ENCODE results near the gene DDX51.

DNA sequence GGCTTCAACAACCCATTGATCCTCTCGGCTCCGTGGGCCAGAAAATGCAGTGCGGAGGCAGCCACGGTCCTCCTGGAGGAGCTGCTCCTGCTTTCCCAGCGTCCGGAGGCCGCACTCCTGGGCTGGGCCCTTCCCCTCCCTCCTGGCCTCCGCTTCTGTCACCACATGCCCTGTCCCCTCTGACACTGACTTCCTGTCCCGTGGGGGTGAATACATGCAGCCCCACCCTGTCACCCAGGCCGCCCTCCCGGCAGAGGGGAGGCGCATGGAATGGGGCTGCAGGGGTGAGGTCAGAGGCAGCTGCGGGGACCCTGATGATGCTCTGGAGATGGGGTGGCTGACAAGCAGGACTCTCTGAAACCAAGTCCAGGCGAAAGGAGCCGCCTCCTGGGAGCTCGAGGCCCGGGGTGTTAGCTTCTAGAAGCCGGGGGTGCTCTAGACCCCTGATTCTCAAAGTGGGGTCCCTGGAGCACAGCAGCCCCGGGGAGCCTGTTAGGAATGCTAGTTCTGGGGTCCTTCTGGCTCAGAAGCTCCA lies 32.3 kb upstream of the DDX51 start:
- no peak for TF ChIP-seq RARB (CRISPR knock-in tag; IDR thresholded peaks at IDR 0.05)
- TF ChIP-seq ZNF565 (CRISPR knock-in tag; conservative IDR thresholded peaks at IDR 0.05; ENCODE audit: low read depth), result no peak
- no peak for TF ChIP-seq TCF4 (CRISPR knock-in tag; IDR thresholded peaks at IDR 0.05; ENCODE audit: borderline replicate concordance)
- no peak for TF ChIP-seq ARNTL (CRISPR knock-in tag; IDR thresholded peaks at IDR 0.05; ENCODE audit: borderline replicate concordance, low read depth)

All from SK-N-SH treated with all-trans-retinoic acid at 6 μM for 48 hours (cell line).